H1 (cell line): ENCODE data around the gene DPP3. TPM values are rescaled to one million over a fixed set of nuclear protein-coding genes. Genes with fewer than 3 reads are reported as not detected.

Source experiments
- CTCF ChIA-PET: fragments of 300-600 bp; sonication (Branson Sonifier 250); formaldehyde crosslinking; loops from one replicate; lab custom pipeline; 2021; ENCODE audit not compliant: partially characterized antibody; lab: Charles Lee
- POLR2A ChIA-PET: fragments of 300-600 bp; sonication (Branson Sonifier 250); formaldehyde crosslinking; loops from one replicate; lab custom pipeline; 2021; ENCODE audit warnings: inconsistent platforms; ENCODE audit not compliant: partially characterized antibody; lab: Charles Lee
- DNase-seq, 2 experiments: peaks; one replicate each; pipeline versions ENCODE4 v3.0.0 to v3.0.0-alpha.2; 2010 to 2022; ENCODE audit warnings: low spot score in 2 of 2, low read depth in 1 of 2, mixed read lengths in 1 of 2
- FAIRE-seq: peaks from 2 replicates; lab custom pipeline; 2011; peaks lifted over from hg19 to GRCh38; lab: Jason Lieb, UNC
- H2AFZ ChIP-seq: 2 replicates; pipeline ENCODE4 v1.8.1; 2012; ENCODE audit warnings: low read length, inconsistent platforms
- H2AK5ac ChIP-seq: 2 replicates; pipeline ENCODE4 v1.6.1; 2013; ENCODE audit warnings: low read depth, low read length
- H2BK120ac ChIP-seq: replicated peaks from 2 replicates; pipeline ENCODE3; 2013; ENCODE audit warnings: low read depth, low read length, inconsistent platforms
- H2BK12ac ChIP-seq: 2 replicates; pipeline ENCODE4 v1.6.1; 2013; ENCODE audit warnings: low read depth, low read length
- H2BK15ac ChIP-seq: 2 replicates; pipeline ENCODE4 v1.6.1; 2013; ENCODE audit warnings: low read length
- H2BK20ac ChIP-seq: 2 replicates; pipeline ENCODE4 v1.6.1; 2013; ENCODE audit warnings: low read length
- H2BK5ac ChIP-seq: 2 replicates; pipeline ENCODE4 v1.6.1; 2013; ENCODE audit warnings: low read depth, low read length
- H3K14ac ChIP-seq: 2 replicates; pipeline ENCODE4 v1.6.1; 2013; ENCODE audit warnings: inconsistent platforms; ENCODE audit not compliant: insufficient read length
- H3K18ac ChIP-seq: 2 replicates; pipeline ENCODE4 v1.6.1; 2013; ENCODE audit warnings: low read length; ENCODE audit errors: extremely low read depth
- H3K23ac ChIP-seq: 2 replicates; pipeline ENCODE4 v1.6.1; 2013; ENCODE audit warnings: inconsistent platforms; ENCODE audit not compliant: insufficient read length
- H3K23me2 ChIP-seq: 2 replicates; pipeline ENCODE4 v1.6.1; 2013; ENCODE audit warnings: low read depth, low read length
- H3K27ac ChIP-seq: 2 replicates; pipeline ENCODE4 v1.6.1; 2011; ENCODE audit warnings: low read depth, low read length, inconsistent platforms
- H3K27me3 ChIP-seq, 4 experiments: replicated peaks in 1 of 4; 1 replicate in 1 of 4; 2 replicates in 3 of 4; pipeline versions ENCODE4 v1.6.1 to v1.8.1; 2011 to 2013; ENCODE audit warnings: low read length in 3 of 4, mild to moderate bottlenecking in 3 of 4, inconsistent platforms in 2 of 4, mixed read lengths in 2 of 4, moderate library complexity in 1 of 4; ENCODE audit not compliant: control insufficient read depth in 3 of 4, insufficient read depth in 3 of 4; ENCODE audit errors: extremely low read depth in 1 of 4
- H3K36me3 ChIP-seq, 4 experiments: 2 replicates each; pipeline versions ENCODE4 v1.6.1 to v1.8.1; 2011 to 2013; ENCODE audit warnings: mild to moderate bottlenecking in 4 of 4, low read length in 3 of 4, moderate library complexity in 2 of 4, control low read depth in 1 of 4, inconsistent platforms in 1 of 4; ENCODE audit not compliant: insufficient read depth in 4 of 4, control insufficient read depth in 2 of 4
- H3K4ac ChIP-seq: replicated peaks from 2 replicates; pipeline ENCODE3; 2013; ENCODE audit warnings: low read length, low read depth, mixed read lengths, inconsistent platforms; ENCODE audit not compliant: insufficient read length
- H3K4me1 ChIP-seq, 4 experiments: replicated peaks in 1 of 4; 1 replicate in 1 of 4; 2 replicates in 3 of 4; pipeline versions ENCODE4 v1.6.1 to v1.8.1; 2011 to 2013; ENCODE audit warnings: low read length in 3 of 4, inconsistent platforms in 2 of 4, mixed read lengths in 1 of 4; ENCODE audit not compliant: insufficient read depth in 4 of 4, control insufficient read depth in 3 of 4
- H3K4me2 ChIP-seq, 2 experiments: 2 replicates each; pipeline versions ENCODE4 v1.6.1 to v1.8.1; 2011 to 2013; ENCODE audit warnings: low read depth in 2 of 2, low read length in 2 of 2, control low read depth in 1 of 2, inconsistent platforms in 1 of 2, mild to moderate bottlenecking in 1 of 2; ENCODE audit not compliant: insufficient read depth in 1 of 2
- H3K4me3 ChIP-seq, 4 experiments: fragments of 200-600, 300-600 bp in 1 of 4; sonication (generic), shearing (Covaris generic), sonication (Bioruptor Twin) in 1 of 4; 2 replicates each; pipeline versions ENCODE4 v1.5.1 to v1.8.1; 2011 to 2016; ENCODE audit warnings: low read length in 4 of 4, low read depth in 3 of 4, control low read depth in 2 of 4, inconsistent platforms in 2 of 4, mild to moderate bottlenecking in 2 of 4, mixed read lengths in 1 of 4, moderate library complexity in 1 of 4; ENCODE audit not compliant: insufficient read depth in 2 of 4; ENCODE audit errors: extremely low read depth in 1 of 4
- H3K56ac ChIP-seq: replicated peaks from 2 replicates; pipeline ENCODE3; 2013; ENCODE audit warnings: low read depth, mild to moderate bottlenecking, mixed read lengths, low read length, inconsistent platforms; ENCODE audit not compliant: insufficient read length
- H3K79me1 ChIP-seq: 2 replicates; pipeline ENCODE4 v1.6.1; 2013; ENCODE audit warnings: low read depth, low read length, control low read depth
- H3K79me2 ChIP-seq, 2 experiments: 2 replicates each; pipeline versions ENCODE4 v1.6.1 to v1.8.1; 2012 to 2013; ENCODE audit warnings: low read length in 2 of 2, mild to moderate bottlenecking in 2 of 2, inconsistent platforms in 1 of 2; ENCODE audit not compliant: insufficient read depth in 2 of 2, control insufficient read depth in 1 of 2
- H3K9ac ChIP-seq, 4 experiments: replicated peaks in 1 of 4; 1 replicate in 1 of 4; 2 replicates in 3 of 4; pipeline versions ENCODE4 v1.6.1 to v1.8.1; 2011 to 2013; ENCODE audit warnings: low read depth in 3 of 4, low read length in 3 of 4, control low read depth in 2 of 4, mild to moderate bottlenecking in 2 of 4, moderate library complexity in 2 of 4, inconsistent platforms in 1 of 4; ENCODE audit errors: extremely low read depth in 1 of 4
- H3K9me3 ChIP-seq, 2 experiments: 2 replicates each; pipeline versions ENCODE4 v1.6.1 to v1.8.1; 2012 to 2013; ENCODE audit warnings: mild to moderate bottlenecking in 2 of 2, moderate library complexity in 2 of 2, control low read depth in 1 of 2, inconsistent platforms in 1 of 2, low read depth in 1 of 2, low read length in 1 of 2, mixed read lengths in 1 of 2; ENCODE audit not compliant: insufficient read depth in 2 of 2
- H4K20me1 ChIP-seq, 2 experiments: replicated peaks in 1 of 2; 2 replicates each; pipeline versions ENCODE3 to v1.8.1; 2011 to 2013; ENCODE audit warnings: inconsistent platforms in 2 of 2, low read length in 2 of 2, mild to moderate bottlenecking in 1 of 2; ENCODE audit not compliant: insufficient read depth in 2 of 2, control insufficient read depth in 1 of 2
- H4K5ac ChIP-seq: 2 replicates; pipeline ENCODE4 v1.6.1; 2013; ENCODE audit warnings: low read length, low read depth, mixed read lengths, inconsistent platforms; ENCODE audit not compliant: insufficient read length
- H4K8ac ChIP-seq: 2 replicates; pipeline ENCODE4 v1.8.0; 2013; ENCODE audit warnings: mild to moderate bottlenecking, moderate library complexity, low read length, inconsistent platforms; ENCODE audit not compliant: insufficient read depth; ENCODE audit errors: extremely low read depth
- H4K91ac ChIP-seq: replicated peaks from 2 replicates; pipeline ENCODE3; 2013; ENCODE audit warnings: low read length, mixed read lengths, inconsistent platforms; ENCODE audit not compliant: insufficient read length
- ATF3 ChIP-seq: IDR thresholded peaks from 2 replicates; pipeline ENCODE4 v1.6.1; 2011; ENCODE audit warnings: low read depth, mild to moderate bottlenecking, low read length; ENCODE audit not compliant: insufficient read depth
- BRCA1 ChIP-seq: IDR thresholded peaks from 2 replicates; pipeline ENCODE4 v1.6.1; 2012; ENCODE audit warnings: low read depth, low read length, improper control_type of control experiment
- HDAC2 ChIP-seq, 2 experiments: fragments of 300-600 bp in 1 of 2; sonication (generic) in 1 of 2; IDR thresholded peaks; 2 replicates each; pipeline ENCODE4 v1.6.1; 2011 to 2012; ENCODE audit warnings: low read depth in 2 of 2, low read length in 2 of 2, mild to moderate bottlenecking in 2 of 2, moderate library complexity in 2 of 2, borderline replicate concordance in 1 of 2, inconsistent platforms in 1 of 2
- SIX5 ChIP-seq: IDR thresholded peaks from 2 replicates; pipeline ENCODE4 v1.6.1; 2011; ENCODE audit warnings: mild to moderate bottlenecking, low read depth, low read length
- SUZ12 ChIP-seq: fragments of 200-600 bp; sonication (generic); IDR thresholded peaks from 2 replicates; pipeline ENCODE4 v1.6.1; 2012; ENCODE audit warnings: mild to moderate bottlenecking, inconsistent platforms, low read length, moderate library complexity, mixed read lengths
- YY1 ChIP-seq: IDR thresholded peaks from 2 replicates; pipeline ENCODE4 v1.6.1; 2011; ENCODE audit warnings: low read depth, mild to moderate bottlenecking, low read length
- WGBS, 2 experiments: shearing (Covaris generic) in 1 of 2; methylation state at CpG; one replicate each; pipeline versions ENCODE4 v1.1.6 to v1.1.7; 2013 to 2015; ENCODE audit warnings: low lambda C conversion rate in 2 of 2, mixed read lengths in 2 of 2, inconsistent platforms in 1 of 2, low coverage in 1 of 2, missing lambda C conversion rate in 1 of 2; ENCODE audit not compliant: insufficient replicate concordance in 2 of 2, insufficient coverage in 1 of 2, insufficient read length in 1 of 2; ENCODE audit errors: extremely low coverage in 1 of 2, missing lambda C conversion rate in 1 of 2; 5-methylcytosine and 5-hydroxymethylcytosine counted together
- polyA plus RNA-seq, 7 experiments: library from polyadenylated mRNA; depleted of rRNA in 3 of 7; stranded (reverse) in 5 of 7; unstranded in 2 of 7; fragments of >200 nt in 5 of 7; fragments of 200-250 nt in 2 of 7; gene quantifications; 1 replicate in 5 of 7; 2 replicates in 1 of 7; 4 replicates in 1 of 7; pipeline versions ENCODE4 v1.2.1 to v1.2.3, GENCODE V29; 2011 to 2013; ENCODE audit warnings: missing spikeins in 2 of 7, mixed read lengths in 2 of 7
- total RNA-seq: library from RNA; stranded (reverse); fragmentation: NEBNext Ultra II Directional; extraction: Animal tissue kit (Norgen Biotek cat#: 25700); gene quantifications from 2 replicates; pipeline ENCODE4 v1.2.1, GENCODE V29; 2021

The DPP3 gene
- total and polyA plus RNA-seq, 2 of the 8 experiments (the other 6 are each of a cell fraction or from before 2014, with no cell fraction given): 75.1 to 82.7 TPM

GRCh38 chr11:66524304-66525040 lies 44.2 kb downstream of the DPP3 start:
- H3K79me1 ChIP-seq: no peaks in the 10 kb centered on the region
- H3K4me3 ChIP-seq: no peak overlapping the region
- H3K56ac ChIP-seq: no peak overlapping the region
- no peak overlapping the region for H2BK15ac ChIP-seq
- H2BK20ac ChIP-seq: no peak overlapping the region
- H4K5ac ChIP-seq: no peak overlapping the region
- TF ChIP-seq BRCA1 (no peak), YY1 (no peak), SIX5 (no peak), HDAC2 (IDR thresholded peaks at IDR 0.05; ENCODE audit: borderline replicate concordance in 1 of 2, low read depth in 2 of 2, low read length in 2 of 2) (no peak), SUZ12 (no peak), ATF3 (no peak)
- H3K4me2 ChIP-seq: no peak overlapping the region
- H3K36me3 ChIP-seq: peaks cover 3 to 19% (median 13%) of the 10 kb centered on the region in 4 experiments; a peak in 7 of 8 replicates
- H2BK5ac ChIP-seq: no peak overlapping the region
- DNase-seq (no peak), FAIRE-seq (no peak)
- H3K79me2 ChIP-seq: no peaks in the 10 kb centered on the region
- no peak overlapping the region for H3K18ac ChIP-seq
- H2BK120ac ChIP-seq: no peak overlapping the region
- peaks cover 0 to 2% of the 10 kb centered on the region in 2 experiments for H4K20me1 ChIP-seq
- POLR2A ChIA-PET: interaction anchor here (0.7 to 1.1 kb wide), 3 partner anchors 14 to 42 kb away, joined by 3 read pairs; partner anchors contain the start of gene BBS1
- H4K91ac ChIP-seq: no peak overlapping the region
- CTCF ChIA-PET: no interaction called here
- no peak overlapping the region for H2AK5ac ChIP-seq
- H3K14ac ChIP-seq: no peak overlapping the region
- H3K9ac ChIP-seq: no peak overlapping the region
- H3K9me3 ChIP-seq: no peaks in the 10 kb centered on the region
- no peak overlapping the region for H3K23ac ChIP-seq
- 97% methylated on average over 9 of the region's 10 CpGs; no CpG with 5 or more reads in 1 of the 2 experiments for WGBS, 2 experiments
- no peak overlapping the region for H3K4ac ChIP-seq
- no peak overlapping the region for H2BK12ac ChIP-seq
- H3K4me1 ChIP-seq: no peaks in the 10 kb centered on the region
- no peak overlapping the region for H4K8ac ChIP-seq
- no peaks in the 10 kb centered on the region for H3K23me2 ChIP-seq
- H3K27me3 ChIP-seq: no peaks in the 10 kb centered on the region
- H3K27ac ChIP-seq: no peak overlapping the region
- H2AFZ ChIP-seq: no peak overlapping the region
